ENCODE data around the gene PAPLN. TPM values are rescaled to one million over a fixed set of nuclear protein-coding genes. Genes with fewer than 3 reads are reported as not detected.

Gene PAPLN
- total and polyA plus RNA-seq, 2 of the 8 experiments (the other 6 are each of a cell fraction or from before 2014, with no cell fraction given) = 14.8 to 25.6 TPM

GRCh38 chr14:73269729-73270531 is 32.6 kb downstream of the PAPLN start:
- FAIRE-seq (no peak), DNase-seq (ENCODE audit: low read depth in 1 of 2, low spot score in 2 of 2) (no peak)
- H2BK15ac ChIP-seq (ENCODE audit: low read length) = no peak overlapping the region
- H3K23ac ChIP-seq (ENCODE audit: insufficient read length) = no peak overlapping the region
- H3K36me3 ChIP-seq (ENCODE audit: control insufficient read depth in 2 of 4, insufficient read depth in 4 of 4, low read length in 3 of 4) = peaks cover 6 to 40% (median 13%) of the 10 kb centered on the region in 4 experiments; a peak in 7 of 8 replicates
- no peaks in the 10 kb centered on the region for H3K9me3 ChIP-seq (ENCODE audit: insufficient read depth in 2 of 2, low read depth in 1 of 2, low read length in 1 of 2)
- no peak overlapping the region for H2BK12ac ChIP-seq (ENCODE audit: low read depth, low read length)
- H4K8ac ChIP-seq (ENCODE audit: extremely low read depth, insufficient read depth, low read length) = peak overlapping the region; percentile 65; the same call in 1 of the 2 replicates
- H3K4me2 ChIP-seq (ENCODE audit: insufficient read depth in 1 of 2, low read depth in 2 of 2, low read length in 2 of 2) = peak overlapping the region; percentile 61 to 63
- ChIA-PET CTCF (ENCODE audit: partially characterized antibody) (interaction anchor here (0.5 to 2.4 kb wide), 9 partner anchors 16 to 203 kb away, joined by 3 to 23 read pairs (median 4); no protein-coding TSS in a partner anchor), POLR2A (ENCODE audit: partially characterized antibody) (interaction anchor here (1.0 to 2.1 kb wide), 3 partner anchors 8 to 90 kb away, joined by 3 to 6 read pairs (median 5); no protein-coding TSS in a partner anchor)
- 0 out of 2 replicates have a peak overlapping the region, but pooled peaks have one; percentile 56 for H3K18ac ChIP-seq (ENCODE audit: extremely low read depth, low read length)
- H3K79me1 ChIP-seq (ENCODE audit: low read depth, low read length) = no peaks in the 10 kb centered on the region
- no peak overlapping the region for H3K56ac ChIP-seq (replicated peaks; ENCODE audit: insufficient read length, low read depth, low read length)
- no peak overlapping the region; the same call in 1 of the 2 replicates for H2BK5ac ChIP-seq (ENCODE audit: low read depth, low read length)
- H3K4ac ChIP-seq (replicated peaks; ENCODE audit: insufficient read length, low read depth, low read length) = no peak overlapping the region
- H3K79me2 ChIP-seq (ENCODE audit: control insufficient read depth in 1 of 2, insufficient read depth in 2 of 2, low read length in 2 of 2) = no peaks in the 10 kb centered on the region
- no peak overlapping the region for H3K27ac ChIP-seq (ENCODE audit: low read depth, low read length)
- 43% methylated on average over 42 of the region's 48 CpGs; no CpG with 5 or more reads in 1 of the 2 experiments for WGBS, 2 experiments (ENCODE audit: extremely low coverage in 1 of 2, insufficient coverage in 1 of 2, insufficient read length in 1 of 2, insufficient replicate concordance in 2 of 2, low coverage in 1 of 2, low lambda C conversion rate in 2 of 2, missing lambda C conversion rate in 1 of 2)
- peaks cover 0 to 4% (median 0%) of the 10 kb centered on the region in 4 experiments; a peak in 1 of 7 replicates for H3K27me3 ChIP-seq (replicated peaks in 1 of 4; ENCODE audit: control insufficient read depth in 3 of 4, extremely low read depth in 1 of 4, insufficient read depth in 3 of 4, low read length in 3 of 4)
- 0 out of 2 replicates have a peak overlapping the region, but pooled peaks have one; percentile 6 for H2AFZ ChIP-seq (ENCODE audit: low read length)
- no peak overlapping the region; a peak in 2 of 7 replicates for H3K9ac ChIP-seq (replicated peaks in 1 of 4; ENCODE audit: extremely low read depth in 1 of 4, low read depth in 3 of 4, low read length in 3 of 4)
- peak overlapping the region in 2 of 4 experiments; percentile 6 to 43; a peak in 4 of 8 replicates for H3K4me3 ChIP-seq (ENCODE audit: extremely low read depth in 1 of 4, insufficient read depth in 2 of 4, low read depth in 3 of 4, low read length in 4 of 4)
- H3K4me1 ChIP-seq (replicated peaks in 1 of 4; ENCODE audit: control insufficient read depth in 3 of 4, insufficient read depth in 4 of 4, low read length in 3 of 4) = peaks cover 0 to 6% (median 3%) of the 10 kb centered on the region in 4 experiments; a peak in 5 of 7 replicates
- no peaks in the 10 kb centered on the region for H4K20me1 ChIP-seq (replicated peaks in 1 of 2; ENCODE audit: control insufficient read depth in 1 of 2, insufficient read depth in 2 of 2, low read length in 2 of 2)
- H3K14ac ChIP-seq (ENCODE audit: insufficient read length) = no peak overlapping the region
- H2AK5ac ChIP-seq (ENCODE audit: low read depth, low read length) = no peak overlapping the region
- H2BK20ac ChIP-seq (ENCODE audit: low read length) = no peak overlapping the region
- H4K5ac ChIP-seq (ENCODE audit: insufficient read length, low read depth, low read length) = no peak overlapping the region
- H3K23me2 ChIP-seq (ENCODE audit: low read depth, low read length) = no peaks in the 10 kb centered on the region; the same call in 1 of the 2 replicates
- H2BK120ac ChIP-seq (replicated peaks; ENCODE audit: low read depth, low read length) = no peak overlapping the region
- H4K91ac ChIP-seq (replicated peaks; ENCODE audit: insufficient read length, low read length) = no peak overlapping the region
- TF ChIP-seq SIN3A (conservative IDR thresholded peaks at IDR 0.05 in 1 of 2, IDR thresholded peaks at IDR 0.05 in 1 of 2; ENCODE audit: low read depth in 1 of 2, low read length in 2 of 2) (no peak), POLR2AphosphoS5 (IDR thresholded peaks at IDR 0.05; ENCODE audit: low read depth, low read length) (peak; percentile 42; the same call in 1 of the 2 replicates), YY1 (IDR thresholded peaks at IDR 0.05; ENCODE audit: low read depth, low read length) (no peak), GABPA (IDR thresholded peaks at IDR 0.05; ENCODE audit: borderline replicate concordance, insufficient read depth, low read length) (0 out of 2 replicates have a peak, but pooled peaks have one; percentile 43), RAD21 (IDR thresholded peaks at IDR 0.05 in 1 of 2, conservative IDR thresholded peaks at IDR 0.05 in 1 of 2; ENCODE audit: low read depth in 2 of 2, low read length in 2 of 2) (no peak), EGR1 (IDR thresholded peaks at IDR 0.05; ENCODE audit: borderline replicate concordance, low read depth, low read length) (no peak), E2F6 (IDR thresholded peaks at IDR 0.05) (peak; percentile 59; the same call in 1 of the 2 replicates)
- TF ChIP-seq, protein P1, sequence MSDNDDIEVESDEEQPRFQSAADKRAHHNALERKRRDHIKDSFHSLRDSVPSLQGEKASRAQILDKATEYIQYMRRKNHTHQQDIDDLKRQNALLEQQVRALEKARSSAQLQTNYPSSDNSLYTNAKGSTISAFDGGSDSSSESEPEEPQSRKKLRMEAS (IDR thresholded peaks at IDR 0.05) = peak; percentile 48

All from H1 (cell line).